ENCODE results near the gene GNAQ.

The GNAQ gene

GRCh38 chr9:77748214-77748772 lies 283.3 kb downstream of the GNAQ start:
- Histone ChIP-seq H3K79me2 (no peaks in the 10 kb centered on the region), H3K9ac (no peak overlapping the region), H3K36me3 (ENCODE audit: control insufficient read depth, insufficient read depth, low read length) (no peaks in the 10 kb centered on the region), H3K27me3 (ENCODE audit: control insufficient read depth, insufficient read depth, low read length) (no peaks in the 10 kb centered on the region), H3K9me3 (ENCODE audit: control insufficient read depth, low read length) (no peaks in the 10 kb centered on the region), H3K4me1 (no peaks in the 10 kb centered on the region), H3K27ac (no peak overlapping the region), H2AFZ (no peak overlapping the region), H3K4me2 (ENCODE audit: low read length) (no peak overlapping the region), H3K4me3 (ENCODE audit: low read depth, low read length) (no peak overlapping the region)
- no peak for TF ChIP-seq CTCF (IDR thresholded peaks at IDR 0.05)

GRCh38 chr9:77747163-77747562 lies 284.4 kb downstream of the GNAQ start:
- Histone ChIP-seq H3K79me2 (no peaks in the 10 kb centered on the region), H3K27ac (no peak overlapping the region), H3K4me1 (no peaks in the 10 kb centered on the region), H3K4me3 (ENCODE audit: low read depth, low read length) (no peak overlapping the region), H3K4me2 (ENCODE audit: low read length) (no peak overlapping the region), H3K9ac (no peak overlapping the region), H3K9me3 (ENCODE audit: control insufficient read depth, low read length) (no peaks in the 10 kb centered on the region), H3K36me3 (ENCODE audit: control insufficient read depth, insufficient read depth, low read length) (no peaks in the 10 kb centered on the region), H2AFZ (no peak overlapping the region), H3K27me3 (ENCODE audit: control insufficient read depth, insufficient read depth, low read length) (no peaks in the 10 kb centered on the region)
- no peak for TF ChIP-seq CTCF (IDR thresholded peaks at IDR 0.05)

GRCh38 chr9:77744841-77745430 lies 286.7 kb downstream of the GNAQ start:
- Histone ChIP-seq H2AFZ (no peak overlapping the region), H3K4me2 (ENCODE audit: low read length) (no peak overlapping the region), H3K9me3 (ENCODE audit: control insufficient read depth, low read length) (no peaks in the 10 kb centered on the region), H3K27me3 (ENCODE audit: control insufficient read depth, insufficient read depth, low read length) (no peaks in the 10 kb centered on the region), H3K9ac (no peak overlapping the region), H3K4me1 (no peaks in the 10 kb centered on the region), H3K79me2 (no peaks in the 10 kb centered on the region), H3K36me3 (ENCODE audit: control insufficient read depth, insufficient read depth, low read length) (no peaks in the 10 kb centered on the region), H3K27ac (no peak overlapping the region), H3K4me3 (ENCODE audit: low read depth, low read length) (no peak overlapping the region)
- no peak for TF ChIP-seq CTCF (IDR thresholded peaks at IDR 0.05)

- no peak overlapping the region for H3K4me2 ChIP-seq (ENCODE audit: low read length)
- H3K9me3 ChIP-seq (ENCODE audit: control insufficient read depth, low read length): no peaks in the 10 kb centered on the region
- no peak overlapping the region for H3K27ac ChIP-seq
- H3K79me2 ChIP-seq: no peaks in the 10 kb centered on the region
- H2AFZ ChIP-seq: no peak overlapping the region
- H3K4me3 ChIP-seq (ENCODE audit: low read depth, low read length): no peak overlapping the region
- no peak for TF ChIP-seq CTCF (IDR thresholded peaks at IDR 0.05)
- no peaks in the 10 kb centered on the region for H3K36me3 ChIP-seq (ENCODE audit: control insufficient read depth, insufficient read depth, low read length)
- H3K4me1 ChIP-seq: peaks cover 2% of the 10 kb centered on the region
- H3K27me3 ChIP-seq (ENCODE audit: control insufficient read depth, insufficient read depth, low read length): no peaks in the 10 kb centered on the region
- no peak overlapping the region for H3K9ac ChIP-seq
These were observed 288.2 kb downstream of the GNAQ start for GRCh38 chr9:77743386-77743785.

- H3K27ac ChIP-seq: no peak overlapping the region
- H3K9me3 ChIP-seq (ENCODE audit: control insufficient read depth, low read length): no peaks in the 10 kb centered on the region
- H2AFZ ChIP-seq: no peak overlapping the region
- peak overlapping the region; percentile 58 for H3K4me2 ChIP-seq (ENCODE audit: low read length)
- H3K9ac ChIP-seq: no peak overlapping the region
- H3K4me3 ChIP-seq (ENCODE audit: low read depth, low read length): peak overlapping the region; percentile 23
- peaks cover 10% of the 10 kb centered on the region for H3K4me1 ChIP-seq
- no peaks in the 10 kb centered on the region for H3K79me2 ChIP-seq
- H3K36me3 ChIP-seq (ENCODE audit: control insufficient read depth, insufficient read depth, low read length): no peaks in the 10 kb centered on the region
- H3K27me3 ChIP-seq (ENCODE audit: control insufficient read depth, insufficient read depth, low read length): no peaks in the 10 kb centered on the region
- TF ChIP-seq CTCF (IDR thresholded peaks at IDR 0.05): no peak
These were observed 292.7 kb downstream of the GNAQ start for GRCh38 chr9:77738932-77739331.
